ENCODE measurements around the gene GRP.

DNA sequence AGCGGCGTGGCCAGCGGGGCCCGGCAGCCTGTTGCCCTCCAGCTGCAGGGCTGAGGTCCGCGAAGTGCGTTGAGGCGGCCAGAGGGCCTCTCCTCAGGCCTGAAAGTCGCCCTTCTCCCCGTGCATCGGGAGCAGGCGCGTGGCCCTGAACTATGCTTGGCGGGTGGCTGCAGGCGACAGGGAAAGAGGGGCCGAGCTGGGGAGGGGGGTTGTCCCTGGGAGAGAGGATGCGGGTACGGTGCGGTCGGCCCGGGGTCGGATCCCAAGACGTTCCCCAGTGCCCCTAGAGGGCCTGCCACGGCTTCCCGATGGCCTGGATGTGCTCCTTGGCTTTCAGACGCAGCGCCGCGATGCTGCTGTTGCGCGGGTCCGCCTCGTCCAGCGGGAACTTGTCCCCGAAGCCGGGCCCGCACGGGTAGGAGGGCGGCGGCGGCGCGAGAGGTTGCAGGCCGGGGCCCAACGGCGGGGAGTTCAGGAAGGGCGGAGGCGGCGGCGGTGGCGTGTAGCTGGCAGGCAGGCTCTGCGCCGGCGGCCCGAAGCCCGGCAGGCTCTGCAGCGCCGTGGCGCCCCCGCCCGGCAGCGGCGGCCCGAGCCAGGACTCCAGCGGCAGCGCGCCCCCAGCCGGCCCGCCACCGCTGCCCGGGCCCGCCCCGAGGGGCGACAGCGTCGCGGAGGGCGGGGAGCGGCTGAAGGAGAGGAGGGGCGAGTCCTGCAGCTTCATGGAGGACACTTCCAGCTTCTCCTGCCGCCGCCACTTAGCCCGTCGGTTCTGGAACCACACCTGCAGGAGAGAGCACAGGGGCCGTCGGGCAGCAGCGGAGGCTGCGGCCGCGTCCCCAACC is 49.0 kb downstream of the GRP start:
- TF ChIP-seq, protein P1, sequence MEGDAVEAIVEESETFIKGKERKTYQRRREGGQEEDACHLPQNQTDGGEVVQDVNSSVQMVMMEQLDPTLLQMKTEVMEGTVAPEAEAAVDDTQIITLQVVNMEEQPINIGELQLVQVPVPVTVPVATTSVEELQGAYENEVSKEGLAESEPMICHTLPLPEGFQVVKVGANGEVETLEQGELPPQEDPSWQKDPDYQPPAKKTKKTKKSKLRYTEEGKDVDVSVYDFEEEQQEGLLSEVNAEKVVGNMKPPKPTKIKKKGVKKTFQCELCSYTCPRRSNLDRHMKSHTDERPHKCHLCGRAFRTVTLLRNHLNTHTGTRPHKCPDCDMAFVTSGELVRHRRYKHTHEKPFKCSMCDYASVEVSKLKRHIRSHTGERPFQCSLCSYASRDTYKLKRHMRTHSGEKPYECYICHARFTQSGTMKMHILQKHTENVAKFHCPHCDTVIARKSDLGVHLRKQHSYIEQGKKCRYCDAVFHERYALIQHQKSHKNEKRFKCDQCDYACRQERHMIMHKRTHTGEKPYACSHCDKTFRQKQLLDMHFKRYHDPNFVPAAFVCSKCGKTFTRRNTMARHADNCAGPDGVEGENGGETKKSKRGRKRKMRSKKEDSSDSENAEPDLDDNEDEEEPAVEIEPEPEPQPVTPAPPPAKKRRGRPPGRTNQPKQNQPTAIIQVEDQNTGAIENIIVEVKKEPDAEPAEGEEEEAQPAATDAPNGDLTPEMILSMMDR (IDR thresholded peaks at IDR 0.05) = peak in 2 of 6 experiments; percentile 10 to 35
- no peak for TF ChIP-seq POLR2A (IDR thresholded peaks at IDR 0.05)

All from thyroid gland (tissue), 4 donors.